Stomach smooth muscle (tissue), 2 donors: Measurements from ENCODE around the gene NUP85.
"Not testable (repeated sequence)": the region's sequence is repeated elsewhere in the genome, so short reads cannot be mapped to it uniquely, and the experiment has no call there.

Source experiments
- H3K27ac ChIP-seq: one replicate; pipeline ENCODE4 v1.7.0; 2013; ENCODE audit warnings: mild to moderate bottlenecking, low read length, inconsistent platforms
- H3K27me3 ChIP-seq, 2 donors: one replicate each; pipeline ENCODE4 v1.7.0; 2013; ENCODE audit warnings: low read length in 2 of 2; ENCODE audit not compliant: insufficient read depth in 2 of 2, control insufficient read depth in 1 of 2
- H3K36me3 ChIP-seq, 2 donors: one replicate each; pipeline ENCODE4 v1.7.0; 2013; ENCODE audit warnings: low read length in 2 of 2; ENCODE audit not compliant: control insufficient read depth in 2 of 2, insufficient read depth in 2 of 2
- H3K4me1 ChIP-seq: one replicate; pipeline ENCODE4 v1.7.0; 2013; ENCODE audit warnings: low read length; ENCODE audit not compliant: control insufficient read depth, insufficient read depth
- H3K4me3 ChIP-seq, 2 donors: one replicate each; pipeline ENCODE4 v1.7.0; 2013; ENCODE audit warnings: low read length in 2 of 2
- H3K9ac ChIP-seq, 2 donors: one replicate each; pipeline ENCODE4 v1.7.0; 2013; ENCODE audit warnings: low read length in 2 of 2, mild to moderate bottlenecking in 1 of 2
- H3K9me3 ChIP-seq, 2 donors: one replicate each; pipeline ENCODE4 v1.7.0; 2013; ENCODE audit warnings: low read length in 2 of 2; ENCODE audit not compliant: control insufficient read depth in 2 of 2
- donor health status: healthy.
- donor health status: Pancreatic carcinoma.

The NUP85 gene, protein sequence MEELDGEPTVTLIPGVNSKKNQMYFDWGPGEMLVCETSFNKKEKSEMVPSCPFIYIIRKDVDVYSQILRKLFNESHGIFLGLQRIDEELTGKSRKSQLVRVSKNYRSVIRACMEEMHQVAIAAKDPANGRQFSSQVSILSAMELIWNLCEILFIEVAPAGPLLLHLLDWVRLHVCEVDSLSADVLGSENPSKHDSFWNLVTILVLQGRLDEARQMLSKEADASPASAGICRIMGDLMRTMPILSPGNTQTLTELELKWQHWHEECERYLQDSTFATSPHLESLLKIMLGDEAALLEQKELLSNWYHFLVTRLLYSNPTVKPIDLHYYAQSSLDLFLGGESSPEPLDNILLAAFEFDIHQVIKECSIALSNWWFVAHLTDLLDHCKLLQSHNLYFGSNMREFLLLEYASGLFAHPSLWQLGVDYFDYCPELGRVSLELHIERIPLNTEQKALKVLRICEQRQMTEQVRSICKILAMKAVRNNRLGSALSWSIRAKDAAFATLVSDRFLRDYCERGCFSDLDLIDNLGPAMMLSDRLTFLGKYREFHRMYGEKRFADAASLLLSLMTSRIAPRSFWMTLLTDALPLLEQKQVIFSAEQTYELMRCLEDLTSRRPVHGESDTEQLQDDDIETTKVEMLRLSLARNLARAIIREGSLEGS

DNA sequence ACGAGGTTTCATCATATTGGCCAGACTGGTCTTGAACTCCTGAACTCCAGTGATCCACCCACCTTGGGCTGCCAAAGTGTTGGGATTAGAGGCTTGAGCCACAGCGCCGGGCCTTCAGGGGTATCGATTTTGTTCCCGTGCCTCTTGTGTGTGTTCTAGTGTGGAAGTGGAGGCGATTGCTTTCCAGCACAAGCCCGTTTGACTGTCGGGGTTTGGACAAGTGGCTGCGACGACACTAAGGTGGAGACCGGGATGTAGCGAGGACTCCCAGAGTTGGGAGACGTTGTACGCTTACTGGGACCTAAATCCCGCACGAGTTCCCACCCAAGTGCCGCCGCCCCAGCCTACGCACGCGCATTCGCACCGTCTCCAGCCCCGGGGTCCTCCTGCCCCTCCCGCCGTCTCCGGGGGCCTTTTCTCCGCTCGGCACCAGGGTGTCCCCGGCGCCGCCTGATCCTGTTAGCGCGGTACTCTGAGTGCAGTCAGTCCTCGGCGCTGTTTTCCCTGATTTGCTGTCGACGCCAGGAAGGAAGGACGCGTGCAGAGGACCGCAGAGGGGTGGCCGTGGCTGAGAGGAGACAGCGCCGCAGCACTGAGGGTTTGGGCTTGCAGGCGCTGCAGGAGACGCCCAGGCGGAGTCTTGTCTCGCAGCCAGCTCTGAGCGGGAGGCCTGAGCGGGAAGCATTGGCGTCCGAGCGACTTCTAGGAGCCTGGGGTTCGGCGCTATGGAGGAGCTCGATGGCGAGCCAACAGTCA is at the start of gene NUP85:
Gene NUP85, plus strand, starts transcription at position 643 of the 756 bp plus-strand sequence. Its CDS starts 83 bp downstream, at position 726.
- Histone ChIP-seq H3K4me1 (peaks cover 22% of the 10 kb centered on the region), H3K27ac (peak within 1 kb of the TSS; percentile 93), H3K9me3 (no peaks in the 10 kb centered on the region), H3K9ac (peak within 1 kb of the TSS; percentile 97 to 98), H3K27me3 (no peaks in the 10 kb centered on the region), H3K4me3 (peak within 1 kb of the TSS; percentile 96 to 100), H3K36me3 (peaks cover 5 to 7% of the 10 kb centered on the region in 2 donors)

DNA sequence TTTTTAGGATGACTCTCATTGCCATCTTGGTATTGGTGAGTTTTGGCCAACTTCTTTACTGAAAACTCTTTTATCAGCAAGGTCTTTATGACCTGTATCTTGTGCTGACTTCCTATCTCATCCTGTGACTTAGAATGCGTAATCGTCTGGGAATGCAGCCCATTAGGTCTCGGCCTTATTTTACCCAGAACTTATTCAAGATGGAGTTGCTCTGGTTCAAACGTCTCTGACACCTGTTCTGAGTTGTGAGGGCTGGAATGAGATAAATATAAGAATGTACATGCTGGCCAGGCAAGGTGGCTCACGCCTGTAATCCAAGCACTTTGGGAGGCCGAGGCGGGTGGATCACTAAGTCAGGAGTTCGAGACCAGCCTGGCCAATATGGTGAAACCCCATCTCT is 47.0 kb upstream of the NUP85 start:
- peaks cover 11% of the 10 kb centered on the region for H3K4me1 ChIP-seq
- H3K27ac ChIP-seq, H3K4me3 ChIP-seq, H3K9me3 ChIP-seq, H3K9ac ChIP-seq, H3K27me3 ChIP-seq, H3K36me3 ChIP-seq: not testable (repeated sequence)

DNA sequence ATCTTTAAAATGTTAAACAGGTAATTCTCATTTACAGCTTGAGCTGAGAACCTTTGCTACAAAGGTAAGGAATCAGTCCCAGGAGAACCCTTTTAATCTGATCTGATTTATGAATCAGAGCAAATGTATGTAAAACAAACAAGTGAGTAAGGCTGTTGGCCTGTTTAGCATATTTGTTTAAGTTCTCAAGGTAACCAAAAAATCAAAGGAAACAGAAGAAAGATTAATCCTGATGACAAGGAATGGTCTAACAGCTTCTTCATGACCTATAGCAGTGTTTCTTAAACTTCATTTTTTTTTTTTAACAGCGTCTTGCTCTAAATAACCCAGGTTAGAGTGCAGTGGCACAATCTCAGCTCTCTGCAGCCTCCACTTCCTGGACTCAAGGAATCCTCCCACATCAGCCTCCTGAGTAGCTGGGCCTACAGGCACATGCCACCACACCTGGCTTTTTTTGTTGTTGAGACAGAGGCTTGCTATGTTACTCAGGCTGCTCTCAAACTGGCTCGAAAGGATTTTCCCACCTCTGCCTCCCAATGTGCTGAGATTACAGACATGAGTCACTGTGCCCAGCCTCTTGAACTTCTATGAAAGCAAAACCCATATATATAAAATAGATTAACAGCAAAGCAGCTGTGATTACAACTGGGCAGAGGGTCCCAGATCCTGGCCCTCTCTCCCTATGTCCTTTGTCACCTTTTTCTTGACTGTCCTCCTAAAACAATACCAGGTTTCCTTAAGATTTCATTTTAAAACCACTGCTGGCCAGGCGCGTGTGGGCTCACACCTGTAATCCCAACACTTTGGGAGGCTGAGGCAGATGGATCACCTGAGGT is 46.1 kb upstream of the NUP85 start:
- H3K27ac ChIP-seq, result no peak overlapping the region
- H3K36me3 ChIP-seq, result peaks cover 0 to 2% of the 10 kb centered on the region in 2 donors
- H3K9ac ChIP-seq, result no peak overlapping the region
- H3K4me1 ChIP-seq, result peaks cover 5% of the 10 kb centered on the region
- no peak overlapping the region for H3K4me3 ChIP-seq
- H3K9me3 ChIP-seq, result no peaks in the 10 kb centered on the region
- H3K27me3 ChIP-seq, result no peaks in the 10 kb centered on the region

DNA sequence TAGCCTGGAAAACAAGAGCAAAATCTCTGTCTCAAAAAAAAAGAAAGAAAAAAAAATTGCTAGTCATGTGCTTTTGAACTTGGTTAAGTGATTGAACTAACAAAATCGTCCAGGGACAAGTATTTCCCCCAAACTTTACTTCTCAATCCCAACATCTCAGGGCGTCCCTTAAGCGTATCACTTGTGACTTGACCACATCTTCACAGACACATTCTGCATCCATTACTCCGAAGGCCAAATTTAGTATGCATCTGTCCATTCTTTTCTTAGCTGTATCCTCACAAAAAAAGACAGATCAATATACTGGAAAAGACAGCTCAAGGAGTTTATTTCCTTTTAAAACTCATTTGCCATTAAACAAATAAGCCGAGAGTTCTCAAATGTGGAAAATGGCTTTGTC is 45.3 kb upstream of the NUP85 start:
- no peak overlapping the region for H3K9ac ChIP-seq
- peaks cover 0 to 2% of the 10 kb centered on the region in 2 donors for H3K36me3 ChIP-seq
- no peak overlapping the region for H3K4me3 ChIP-seq
- H3K9me3 ChIP-seq, result no peaks in the 10 kb centered on the region
- H3K4me1 ChIP-seq, result no peaks in the 10 kb centered on the region
- no peak overlapping the region for H3K27ac ChIP-seq
- H3K27me3 ChIP-seq, result no peaks in the 10 kb centered on the region

DNA sequence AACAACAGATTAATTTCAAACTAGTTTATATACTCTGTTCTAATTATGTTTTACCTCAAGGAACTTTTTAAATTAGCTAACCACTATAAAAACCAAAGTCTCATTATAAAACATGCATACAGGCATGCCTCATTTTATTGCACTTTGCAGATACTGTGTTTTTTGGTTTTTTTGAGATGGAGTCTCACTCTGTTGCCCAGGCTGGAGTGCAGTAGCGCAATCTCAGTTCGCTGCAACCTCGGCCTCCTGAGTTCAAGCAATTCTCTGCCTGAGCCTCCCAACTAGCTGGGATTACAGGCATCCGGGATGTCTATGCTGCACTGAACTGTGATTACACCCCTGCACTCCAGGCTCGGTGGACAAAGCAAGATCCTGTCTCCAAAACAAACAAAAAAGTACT is 42.4 kb upstream of the NUP85 start:
- H3K4me3 ChIP-seq, result no peak overlapping the region
- H3K27me3 ChIP-seq, result no peaks in the 10 kb centered on the region
- no peak overlapping the region for H3K9ac ChIP-seq
- H3K36me3 ChIP-seq, result peaks cover 0 to 11% of the 10 kb centered on the region in 2 donors
- H3K4me1 ChIP-seq, result no peaks in the 10 kb centered on the region
- no peak overlapping the region for H3K27ac ChIP-seq
- no peaks in the 10 kb centered on the region for H3K9me3 ChIP-seq

DNA sequence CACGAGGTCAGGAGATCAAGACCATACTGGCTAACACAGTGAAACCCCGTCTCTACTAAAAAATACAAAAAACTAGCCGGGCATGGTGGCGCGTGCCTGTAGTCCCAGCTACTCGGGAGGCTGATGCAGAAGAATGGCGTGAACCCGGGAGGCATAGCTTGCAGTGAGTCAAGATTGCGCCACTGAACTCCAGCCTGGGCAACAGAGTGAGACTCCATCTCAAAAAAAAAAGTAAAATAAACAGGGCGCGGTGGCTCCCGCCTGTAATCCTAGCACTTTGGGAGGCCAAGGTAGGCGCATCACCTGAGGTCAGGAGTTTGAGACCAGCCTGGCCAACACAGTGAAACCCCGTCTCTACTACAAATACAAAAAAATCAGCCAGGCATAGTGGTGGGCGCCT is 40.9 kb upstream of the NUP85 start:
- H3K36me3 ChIP-seq, result peaks cover 0 to 11% of the 10 kb centered on the region in 2 donors
- not testable (repeated sequence) for H3K4me3 ChIP-seq, H3K4me1 ChIP-seq, H3K9ac ChIP-seq, H3K27ac ChIP-seq, H3K9me3 ChIP-seq, H3K27me3 ChIP-seq

DNA sequence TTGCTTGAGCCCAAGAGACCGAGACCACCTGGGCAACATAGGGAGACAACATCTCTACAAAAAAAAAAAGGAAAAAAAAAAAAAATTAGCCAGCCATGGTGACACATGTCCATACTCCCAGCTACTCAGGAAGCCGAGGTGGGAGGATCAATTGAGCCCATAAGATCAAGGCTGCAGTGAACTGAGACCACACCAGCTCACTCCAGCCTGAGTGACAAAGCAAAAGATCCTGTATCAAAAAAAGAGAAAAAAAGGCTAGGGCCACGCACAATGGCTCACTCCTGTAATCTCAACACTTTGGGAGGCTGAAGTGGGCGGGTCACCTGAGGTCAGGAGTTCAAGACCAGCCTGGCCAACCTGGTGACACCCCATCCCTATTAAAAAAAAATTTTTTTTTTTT is 36.5 kb upstream of the NUP85 start:
- no peak overlapping the region for H3K4me3 ChIP-seq
- no peak overlapping the region for H3K9ac ChIP-seq
- no peak overlapping the region for H3K27ac ChIP-seq
- peaks cover 9 to 19% of the 10 kb centered on the region in 2 donors for H3K36me3 ChIP-seq
- H3K9me3 ChIP-seq, result no peaks in the 10 kb centered on the region
- no peaks in the 10 kb centered on the region for H3K27me3 ChIP-seq
- H3K4me1 ChIP-seq, result peaks cover 9% of the 10 kb centered on the region

DNA sequence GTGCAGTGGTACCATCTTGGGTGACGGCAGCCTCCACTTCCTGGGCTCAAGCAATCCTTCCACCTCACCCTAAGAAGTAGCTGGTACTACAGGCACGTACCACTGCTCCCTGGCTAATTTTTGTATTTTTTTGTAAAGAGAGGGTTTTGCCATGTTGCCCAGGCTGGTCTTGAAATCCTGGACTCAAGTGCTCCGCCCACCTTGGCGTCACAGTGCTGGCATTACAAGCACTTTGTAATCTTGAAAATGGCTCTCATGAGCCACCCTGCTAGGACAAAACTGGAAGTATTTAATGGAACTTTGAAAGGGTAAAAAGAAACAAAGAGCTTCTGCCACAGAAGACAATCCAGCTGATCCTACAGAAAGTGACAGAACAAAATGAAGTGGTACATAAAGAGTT is 32.0 kb upstream of the NUP85 start:
- no peak overlapping the region for H3K27ac ChIP-seq
- peaks cover 9% of the 10 kb centered on the region for H3K4me1 ChIP-seq
- no peaks in the 10 kb centered on the region for H3K27me3 ChIP-seq
- H3K9me3 ChIP-seq, result no peaks in the 10 kb centered on the region
- H3K36me3 ChIP-seq, result peaks cover 18 to 24% of the 10 kb centered on the region in 2 donors
- H3K9ac ChIP-seq, result no peak overlapping the region
- no peak overlapping the region for H3K4me3 ChIP-seq

DNA sequence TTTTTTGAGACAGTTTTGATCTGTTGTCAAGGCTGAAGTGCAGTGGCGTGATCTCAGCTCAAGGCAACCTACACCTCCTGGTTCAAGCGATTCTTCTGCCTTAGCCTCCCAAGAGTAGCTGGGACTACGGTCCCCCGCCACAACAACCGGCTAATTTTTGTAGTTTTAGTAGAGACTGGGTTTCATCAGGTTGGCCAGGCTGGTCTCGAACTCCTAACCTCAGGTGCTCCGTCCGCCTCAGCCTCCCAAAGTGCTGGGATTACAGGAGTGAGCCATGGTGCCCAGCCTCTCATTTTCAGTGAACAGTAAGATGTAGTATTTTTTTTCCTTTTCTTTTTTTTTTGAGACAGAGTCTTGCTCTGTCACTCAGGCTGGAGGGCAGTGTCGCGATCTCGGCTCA is 30.5 kb upstream of the NUP85 start:
- peaks cover 15% of the 10 kb centered on the region for H3K4me1 ChIP-seq
- no peaks in the 10 kb centered on the region for H3K9me3 ChIP-seq
- peaks cover 21 to 25% of the 10 kb centered on the region in 2 donors for H3K36me3 ChIP-seq
- no peak overlapping the region for H3K4me3 ChIP-seq
- H3K27me3 ChIP-seq, result no peaks in the 10 kb centered on the region
- H3K27ac ChIP-seq, result no peak overlapping the region
- no peak overlapping the region for H3K9ac ChIP-seq

DNA sequence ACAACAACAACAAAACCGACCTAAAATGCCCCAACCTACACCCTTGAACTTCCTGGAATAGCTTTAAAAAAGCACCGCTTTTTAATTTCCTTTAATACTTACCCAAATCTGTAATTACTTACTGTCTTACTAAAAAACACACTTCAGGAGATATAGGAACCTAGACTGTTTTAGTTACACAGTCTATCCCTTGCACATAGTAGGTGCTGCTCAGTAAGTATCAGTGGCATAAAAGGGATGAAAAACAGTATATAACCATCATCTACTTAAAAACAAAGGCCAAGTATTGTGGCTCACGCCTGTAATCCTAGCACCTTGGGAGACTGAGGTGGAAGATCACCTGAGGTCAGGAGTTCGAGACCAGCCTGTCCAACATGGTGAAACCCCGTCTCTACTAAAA is 28.9 kb upstream of the NUP85 start:
- Histone ChIP-seq H3K4me1 (peaks cover 22% of the 10 kb centered on the region), H3K9ac (no peak overlapping the region), H3K36me3 (peaks cover 21 to 25% of the 10 kb centered on the region in 2 donors), H3K27me3 (no peaks in the 10 kb centered on the region), H3K9me3 (no peaks in the 10 kb centered on the region), H3K27ac (no peak overlapping the region), H3K4me3 (no peak overlapping the region)
